ENCODE measurements around the gene ILF3.

DNA sequence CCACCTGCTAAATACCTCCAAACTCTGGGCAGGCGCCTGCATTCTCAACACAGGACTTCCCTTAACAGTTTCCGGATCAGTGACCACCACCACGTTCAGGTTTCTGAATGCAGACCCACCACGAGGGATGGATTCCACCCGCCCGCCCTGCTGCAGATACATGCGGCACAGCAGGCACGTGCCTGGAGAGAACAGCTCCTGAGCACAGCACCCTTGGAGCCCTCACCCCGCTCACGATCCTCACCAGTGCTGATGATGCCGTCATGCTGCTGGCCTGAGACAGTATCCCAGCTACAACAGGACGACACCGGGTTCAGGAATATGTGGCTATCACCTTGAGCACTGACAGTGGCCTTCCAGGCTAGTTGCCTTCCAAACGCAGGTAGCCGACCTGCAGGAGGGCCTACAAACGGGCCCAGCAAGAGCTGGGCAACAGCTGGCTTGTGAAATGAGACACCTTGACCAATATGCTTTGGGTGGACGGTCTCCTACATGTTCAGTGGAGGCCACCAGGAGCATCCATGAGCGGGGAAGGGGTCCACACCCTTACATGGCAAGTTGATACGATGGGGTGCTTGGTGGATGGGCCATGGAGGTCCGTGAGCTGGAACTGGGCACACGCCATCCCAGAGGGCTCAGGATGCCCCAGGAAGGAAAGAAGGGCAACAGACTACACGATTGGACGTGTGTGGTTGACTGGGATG lies 37.2 kb downstream of the ILF3 start:
- TF ChIP-seq, protein P1, sequence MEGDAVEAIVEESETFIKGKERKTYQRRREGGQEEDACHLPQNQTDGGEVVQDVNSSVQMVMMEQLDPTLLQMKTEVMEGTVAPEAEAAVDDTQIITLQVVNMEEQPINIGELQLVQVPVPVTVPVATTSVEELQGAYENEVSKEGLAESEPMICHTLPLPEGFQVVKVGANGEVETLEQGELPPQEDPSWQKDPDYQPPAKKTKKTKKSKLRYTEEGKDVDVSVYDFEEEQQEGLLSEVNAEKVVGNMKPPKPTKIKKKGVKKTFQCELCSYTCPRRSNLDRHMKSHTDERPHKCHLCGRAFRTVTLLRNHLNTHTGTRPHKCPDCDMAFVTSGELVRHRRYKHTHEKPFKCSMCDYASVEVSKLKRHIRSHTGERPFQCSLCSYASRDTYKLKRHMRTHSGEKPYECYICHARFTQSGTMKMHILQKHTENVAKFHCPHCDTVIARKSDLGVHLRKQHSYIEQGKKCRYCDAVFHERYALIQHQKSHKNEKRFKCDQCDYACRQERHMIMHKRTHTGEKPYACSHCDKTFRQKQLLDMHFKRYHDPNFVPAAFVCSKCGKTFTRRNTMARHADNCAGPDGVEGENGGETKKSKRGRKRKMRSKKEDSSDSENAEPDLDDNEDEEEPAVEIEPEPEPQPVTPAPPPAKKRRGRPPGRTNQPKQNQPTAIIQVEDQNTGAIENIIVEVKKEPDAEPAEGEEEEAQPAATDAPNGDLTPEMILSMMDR (conservative IDR thresholded peaks at IDR 0.05 in 1 of 2, IDR thresholded peaks at IDR 0.05 in 1 of 2; ENCODE audit: low read depth in 1 of 2, low read length in 2 of 2): no peak
- no peak for TF ChIP-seq EZH2 (IDR thresholded peaks at IDR 0.05; ENCODE audit: low read length, missing control alignments)
